Activated CD4-positive, alpha-beta T cell treated with anti-CD3 and anti-CD28 coated beads, Interleukin-2, amount 50 U/mL, for 16 hours (primary cell): Measurements from ENCODE around the gene CRYBA4.
"Not testable (repeated sequence)": the region's sequence is repeated elsewhere in the genome, so short reads cannot be mapped to it uniquely, and the experiment has no call there.

Source experiments
- DNase-seq: peaks from one replicate; pipeline ENCODE4 v3.0.0-alpha.2; 2020

The CRYBA4 gene

DNA sequence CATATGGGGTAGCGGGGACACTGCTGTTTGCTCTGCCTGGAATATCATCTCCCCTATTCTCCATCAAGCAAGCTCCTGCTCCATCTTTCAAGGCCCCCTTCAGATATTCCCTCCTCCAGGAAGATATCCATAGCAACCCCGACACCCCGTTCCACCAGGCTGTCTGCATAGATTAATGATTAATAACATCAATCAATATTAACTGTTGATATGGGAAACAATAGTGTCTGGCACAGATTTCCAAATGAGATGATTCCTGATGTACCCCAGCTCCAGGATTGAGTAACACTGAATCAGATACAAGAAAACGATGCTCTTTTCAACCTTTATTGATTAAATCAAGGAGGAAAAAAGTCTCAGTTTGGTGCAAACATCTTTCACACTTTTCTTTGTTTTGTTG, 24.3 kb upstream of the CRYBA4 start:
- DNase-seq: no peak

DNA sequence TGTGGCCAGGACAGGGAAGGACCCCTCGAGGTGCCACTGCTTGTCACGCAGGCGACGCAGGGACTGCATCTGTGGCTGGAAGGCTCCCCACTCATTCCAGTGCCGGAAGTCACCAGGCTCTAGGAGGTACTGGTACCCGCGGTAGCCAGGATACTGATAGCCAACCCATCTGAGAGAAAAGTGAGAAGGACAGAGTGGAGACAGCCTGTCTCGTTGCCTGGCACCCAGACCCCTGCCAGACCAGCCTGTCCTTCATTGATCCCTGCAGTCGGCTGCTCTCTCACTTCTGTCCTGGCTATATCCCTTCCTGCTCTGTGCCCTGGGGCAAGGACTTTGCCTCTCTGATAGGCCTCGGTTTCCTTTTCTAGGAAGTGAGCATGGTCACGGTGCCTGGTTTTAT, 22.3 kb upstream of the CRYBA4 start:
- no peak for DNase-seq

DNA sequence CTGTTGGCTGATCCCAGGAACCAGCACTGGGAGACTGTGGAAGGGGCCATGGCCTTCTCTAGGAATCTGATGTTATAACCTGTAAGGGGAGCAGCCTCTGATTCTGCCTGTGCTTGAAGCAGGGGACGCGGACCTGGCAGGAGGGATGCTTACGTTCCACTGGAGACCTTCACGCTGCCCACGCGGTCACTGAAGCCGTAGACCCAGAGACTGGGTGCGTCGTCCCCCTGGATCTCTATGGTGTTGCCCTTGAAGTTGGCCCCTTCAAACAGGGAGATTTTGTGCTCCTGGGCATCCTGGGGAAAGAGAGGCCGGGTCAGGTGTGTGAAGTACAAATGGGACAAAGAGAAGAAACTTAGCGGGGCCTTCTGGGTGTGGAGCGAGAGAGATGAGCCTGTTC, 20.0 kb upstream of the CRYBA4 start:
- no peak for DNase-seq

DNA sequence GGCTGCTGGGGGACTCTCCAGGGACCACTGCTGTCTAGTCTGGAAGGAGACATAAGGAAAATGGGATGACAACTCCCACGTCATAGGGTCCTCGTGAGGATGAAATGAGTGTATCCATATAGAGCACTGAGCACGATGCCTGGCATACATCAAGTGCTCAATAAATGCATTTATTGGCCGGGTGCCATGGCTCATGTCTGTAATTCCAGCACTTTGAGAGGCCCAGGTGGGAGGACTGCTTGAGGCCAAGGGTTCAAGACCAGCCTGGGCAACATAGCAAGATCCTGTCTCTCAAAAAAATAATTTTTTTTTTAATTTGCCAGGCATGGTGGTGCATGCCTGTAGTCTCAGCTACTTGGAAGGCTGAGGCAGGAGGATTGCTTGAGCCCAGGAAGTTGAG, 19.6 kb upstream of the CRYBA4 start:
- DNase-seq: no peak

DNA sequence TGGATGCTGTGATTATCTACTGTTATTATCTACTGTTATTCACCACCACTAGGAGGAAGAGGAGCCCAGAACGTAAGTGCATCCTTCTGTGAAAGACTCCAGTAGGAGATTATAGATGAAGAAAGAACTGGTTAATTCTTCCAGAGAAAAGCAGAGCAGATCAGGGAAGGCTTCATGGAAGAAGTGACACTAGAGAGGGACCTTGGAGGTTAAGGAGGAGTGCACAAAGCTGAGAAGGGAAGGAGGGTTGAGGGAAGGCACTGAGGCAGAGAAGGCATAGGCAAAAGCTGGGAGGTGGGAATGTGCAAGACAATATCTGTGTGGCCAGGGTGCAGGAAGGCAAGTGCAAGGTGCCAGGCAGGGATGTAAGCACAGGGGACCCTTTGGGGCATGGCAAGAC, 17.4 kb upstream of the CRYBA4 start:
- DNase-seq: no peak

DNA sequence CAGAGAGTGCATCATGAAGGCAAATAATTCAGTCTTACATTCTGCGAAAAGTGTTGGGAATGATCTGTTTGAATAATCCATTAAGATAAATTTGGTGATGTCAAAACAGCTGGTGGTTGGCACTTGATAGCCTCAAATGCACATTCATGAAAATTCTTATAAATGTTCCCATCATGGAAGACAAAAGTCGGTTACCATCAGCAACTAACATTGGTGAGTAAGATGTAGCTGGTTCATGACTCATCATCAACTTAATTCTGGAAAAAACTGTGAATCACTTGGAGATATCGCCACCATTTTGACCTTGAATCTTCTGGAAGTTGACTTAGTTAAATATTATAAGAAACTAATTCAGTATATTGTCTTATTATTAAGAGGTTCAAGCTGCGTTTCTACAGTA, 15.2 kb upstream of the CRYBA4 start:
- DNase-seq: no peak

DNA sequence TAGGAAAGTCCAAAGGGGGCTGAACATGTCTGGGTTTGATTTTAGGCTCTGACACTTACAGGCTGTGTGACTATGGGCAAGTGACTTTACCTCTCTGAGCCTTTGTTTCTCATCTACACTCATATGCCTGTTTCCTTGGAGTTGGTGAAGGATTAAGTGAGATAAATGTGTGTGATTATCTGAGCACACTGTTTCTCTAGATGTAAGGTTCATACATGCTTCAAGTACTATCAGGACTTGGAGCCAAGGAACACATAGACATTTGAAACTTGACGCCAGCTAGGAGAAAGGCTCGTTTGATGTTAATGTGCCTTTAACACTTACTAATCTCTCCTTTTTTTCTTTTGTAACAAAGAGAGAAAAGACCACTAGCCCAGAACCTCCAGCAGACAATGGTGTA, 13.6 kb upstream of the CRYBA4 start:
- no peak for DNase-seq

DNA sequence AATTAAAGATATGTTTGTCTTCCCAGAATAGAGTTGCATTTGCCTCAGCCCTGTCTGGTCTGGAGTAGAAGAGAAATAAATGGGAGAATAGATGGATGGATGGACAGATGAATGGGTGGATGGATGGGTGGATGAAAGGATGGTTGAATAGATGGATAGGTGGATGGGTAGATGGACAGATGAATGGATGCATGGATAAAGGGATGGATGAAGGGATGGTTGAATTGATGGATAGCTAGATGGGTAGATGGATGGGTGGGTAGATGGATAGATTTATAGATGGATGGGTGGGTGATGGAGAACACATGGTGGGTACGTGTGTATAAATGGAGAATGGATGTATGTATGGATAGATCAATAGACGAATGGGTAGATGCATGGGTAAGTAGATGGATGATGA, 12.5 kb upstream of the CRYBA4 start:
- no peak for DNase-seq

DNA sequence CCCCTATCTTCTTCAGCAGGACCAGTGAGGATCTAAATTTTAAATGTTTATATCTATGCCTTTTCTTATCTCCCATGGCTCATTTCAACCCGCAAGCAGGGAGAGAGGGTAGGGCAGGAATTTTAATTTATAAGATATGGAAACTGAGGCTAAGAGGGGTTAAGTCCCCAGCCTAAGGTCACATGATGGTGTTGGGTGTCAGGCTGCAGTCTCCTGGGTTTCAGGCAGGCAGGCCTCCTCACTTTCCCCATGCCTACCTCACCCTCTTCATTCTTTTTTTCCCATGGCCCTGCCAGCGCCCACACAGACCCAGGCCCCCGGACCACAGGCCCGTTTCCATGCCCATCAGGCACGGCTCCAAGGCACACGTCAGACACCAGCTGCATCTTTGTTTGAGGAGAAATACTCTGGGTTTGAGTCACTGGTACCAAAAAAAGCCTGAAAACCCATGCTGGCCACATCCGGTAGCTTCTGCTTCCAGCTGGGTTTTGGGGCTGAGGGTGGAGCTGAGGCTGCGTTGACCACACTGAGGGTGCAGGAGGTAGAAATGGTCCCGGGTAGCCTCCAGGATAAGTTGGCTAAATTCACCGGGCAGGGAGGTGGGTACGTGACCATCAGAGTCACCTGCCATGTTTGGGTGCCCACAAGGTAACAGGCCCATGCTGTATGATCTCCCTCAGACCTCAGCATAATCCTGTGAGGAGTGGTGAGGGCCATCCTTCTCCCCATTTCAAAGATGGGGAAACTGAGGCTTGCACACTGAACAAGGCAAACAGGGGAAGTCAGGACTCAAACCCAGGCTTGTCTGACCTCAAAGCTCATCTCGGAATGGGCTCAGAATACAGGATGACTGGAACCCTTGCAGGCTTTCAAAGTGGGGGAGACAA, 11.4 kb upstream of the CRYBA4 start:
- peak; percentile 80 for DNase-seq

DNA sequence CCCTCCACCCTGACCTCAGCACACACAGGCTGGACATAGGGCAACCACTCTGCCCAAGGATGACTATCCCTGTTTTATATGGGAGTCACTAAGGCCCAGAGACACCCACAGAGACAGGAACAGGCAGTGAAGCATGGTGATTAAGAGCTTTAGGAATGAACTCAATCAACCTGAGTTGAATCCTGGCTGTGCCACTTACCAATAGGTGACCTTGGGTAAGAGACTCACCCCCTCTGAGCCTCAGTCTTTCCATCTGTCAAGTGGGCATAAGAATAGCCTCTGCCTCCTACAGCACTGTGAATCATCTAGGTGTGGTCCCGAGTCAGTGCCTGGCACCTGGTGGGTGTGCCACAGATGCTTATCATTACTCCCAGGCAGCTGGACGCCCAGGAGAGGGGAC, 10.8 kb upstream of the CRYBA4 start:
- no peak for DNase-seq

DNA sequence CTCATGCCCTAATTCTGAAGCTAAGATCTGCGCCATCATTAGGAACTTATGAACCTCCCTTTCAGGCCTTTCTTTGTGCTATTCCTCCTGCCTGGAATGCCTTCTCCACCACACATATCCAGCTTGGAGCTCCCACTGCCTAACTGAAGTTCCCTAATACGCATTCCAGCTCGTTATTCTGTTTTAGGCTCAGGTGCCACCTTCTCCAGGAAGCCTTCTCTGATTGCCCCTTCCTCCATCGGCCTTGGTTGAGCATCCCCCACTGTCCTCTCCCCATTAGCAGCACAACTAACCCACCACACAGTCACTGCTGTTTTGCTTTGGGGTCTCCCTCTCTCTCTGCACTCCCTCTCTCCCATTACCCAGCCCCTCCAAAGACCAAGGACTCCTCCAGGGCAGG, 9.1 kb upstream of the CRYBA4 start:
- no peak for DNase-seq

DNA sequence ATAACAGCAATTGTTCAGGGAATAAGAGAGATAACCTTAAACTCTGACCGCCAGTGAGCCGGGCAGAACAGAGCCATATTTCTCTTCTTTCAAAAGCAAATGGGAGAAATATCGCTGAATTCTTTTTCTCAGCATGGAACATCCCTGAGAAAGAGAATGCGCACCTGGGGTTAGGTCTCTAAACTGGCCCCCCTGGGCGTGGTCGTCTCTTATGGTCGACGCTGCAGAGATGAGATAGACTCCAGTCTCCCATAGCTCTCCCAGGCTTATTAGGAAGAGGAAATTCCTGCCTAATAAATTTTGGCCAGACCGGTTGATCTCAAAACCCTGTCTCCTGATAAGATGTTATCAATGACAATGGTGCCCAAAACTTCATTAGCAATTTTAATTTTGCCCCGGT, 8.0 kb upstream of the CRYBA4 start:
- not testable (repeated sequence) for DNase-seq

DNA sequence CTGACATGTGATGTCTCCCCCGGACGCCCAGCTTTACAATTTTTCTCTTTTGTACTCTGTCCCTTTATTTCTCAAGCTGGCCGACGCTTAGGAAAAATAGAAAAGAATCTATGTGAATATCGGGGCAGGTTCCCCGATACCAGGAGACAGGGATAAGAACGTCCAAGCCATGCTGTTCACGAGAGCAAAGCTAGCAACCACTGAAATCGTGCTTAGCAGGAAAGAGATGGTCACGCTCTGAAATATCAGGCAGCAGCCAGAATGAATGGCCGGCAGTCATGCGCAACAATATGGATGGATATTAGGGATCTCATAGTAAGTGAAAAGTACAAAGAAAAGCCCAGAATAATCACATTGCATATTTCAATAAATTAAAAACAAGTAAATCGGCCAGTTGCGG, 7.4 kb upstream of the CRYBA4 start:
- DNase-seq: no peak

DNA sequence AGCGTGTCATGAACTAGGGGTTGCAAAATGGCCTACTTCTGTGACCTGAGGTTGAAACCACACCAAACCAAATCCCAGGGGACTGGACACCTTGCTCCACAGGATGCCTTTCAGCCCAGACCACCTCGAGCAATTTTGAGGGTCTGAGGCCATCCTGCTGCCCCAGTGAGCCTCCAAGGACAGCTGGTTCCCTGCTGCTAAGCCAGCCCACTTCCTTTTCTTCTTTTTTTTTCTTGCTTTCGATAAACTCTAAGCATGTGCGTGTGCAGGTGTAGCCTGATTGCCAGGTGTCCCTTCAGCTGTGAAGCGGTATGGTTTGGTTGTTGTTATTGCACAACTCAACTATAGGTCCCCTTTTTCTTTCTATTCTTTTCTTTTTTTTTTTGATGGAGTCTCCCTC, 6.6 kb upstream of the CRYBA4 start:
- no peak for DNase-seq

DNA sequence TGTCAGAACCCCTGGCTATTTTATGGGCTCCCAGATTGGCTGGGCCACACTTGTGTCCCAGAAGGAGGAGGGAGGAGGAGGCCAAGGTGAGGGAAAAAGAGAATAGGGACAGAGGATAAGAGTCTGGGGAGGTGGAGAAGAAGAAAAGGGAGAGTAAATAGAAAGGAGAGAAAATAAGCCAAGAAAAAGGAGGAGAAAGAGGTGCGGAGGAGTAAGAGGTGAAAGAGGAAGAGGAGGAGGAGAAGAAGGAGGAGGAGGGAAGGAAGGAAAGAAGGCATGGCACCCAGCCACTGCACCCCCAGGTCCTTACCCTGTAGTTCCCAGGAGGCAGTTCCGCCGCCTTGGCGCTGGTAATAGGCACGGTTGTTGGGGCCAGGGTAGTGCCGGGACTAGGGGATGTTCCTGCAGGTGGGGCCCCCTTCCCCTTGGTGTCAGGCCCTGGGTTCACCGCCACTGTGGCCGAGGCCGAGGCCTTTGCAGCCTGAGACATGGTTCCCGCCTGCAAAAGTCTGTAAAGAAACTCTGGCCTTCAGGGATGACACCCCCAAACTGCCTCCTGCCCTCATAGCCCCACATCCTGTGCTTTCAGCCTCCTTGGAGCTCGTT, 5.8 kb upstream of the CRYBA4 start:
- no peak for DNase-seq

DNA sequence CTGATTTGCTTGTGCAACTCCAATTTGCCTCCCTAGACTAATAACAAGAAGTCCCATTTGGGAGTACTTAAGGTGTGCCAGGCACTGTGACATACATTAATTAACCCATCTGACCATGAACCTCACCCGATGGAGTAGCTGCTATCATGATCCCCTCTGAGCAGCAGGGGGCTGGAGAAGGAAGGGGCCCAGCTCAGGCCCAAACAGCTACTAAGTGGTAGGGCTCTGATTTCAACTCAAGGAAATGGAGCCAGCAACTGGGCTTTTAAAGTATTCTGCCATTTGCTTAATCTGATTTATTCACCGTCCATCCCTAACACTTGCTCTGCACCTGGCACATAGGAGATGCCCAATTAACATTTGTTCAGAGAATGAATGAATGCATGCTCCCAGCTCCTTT, 5.1 kb upstream of the CRYBA4 start:
- DNase-seq: no peak

DNA sequence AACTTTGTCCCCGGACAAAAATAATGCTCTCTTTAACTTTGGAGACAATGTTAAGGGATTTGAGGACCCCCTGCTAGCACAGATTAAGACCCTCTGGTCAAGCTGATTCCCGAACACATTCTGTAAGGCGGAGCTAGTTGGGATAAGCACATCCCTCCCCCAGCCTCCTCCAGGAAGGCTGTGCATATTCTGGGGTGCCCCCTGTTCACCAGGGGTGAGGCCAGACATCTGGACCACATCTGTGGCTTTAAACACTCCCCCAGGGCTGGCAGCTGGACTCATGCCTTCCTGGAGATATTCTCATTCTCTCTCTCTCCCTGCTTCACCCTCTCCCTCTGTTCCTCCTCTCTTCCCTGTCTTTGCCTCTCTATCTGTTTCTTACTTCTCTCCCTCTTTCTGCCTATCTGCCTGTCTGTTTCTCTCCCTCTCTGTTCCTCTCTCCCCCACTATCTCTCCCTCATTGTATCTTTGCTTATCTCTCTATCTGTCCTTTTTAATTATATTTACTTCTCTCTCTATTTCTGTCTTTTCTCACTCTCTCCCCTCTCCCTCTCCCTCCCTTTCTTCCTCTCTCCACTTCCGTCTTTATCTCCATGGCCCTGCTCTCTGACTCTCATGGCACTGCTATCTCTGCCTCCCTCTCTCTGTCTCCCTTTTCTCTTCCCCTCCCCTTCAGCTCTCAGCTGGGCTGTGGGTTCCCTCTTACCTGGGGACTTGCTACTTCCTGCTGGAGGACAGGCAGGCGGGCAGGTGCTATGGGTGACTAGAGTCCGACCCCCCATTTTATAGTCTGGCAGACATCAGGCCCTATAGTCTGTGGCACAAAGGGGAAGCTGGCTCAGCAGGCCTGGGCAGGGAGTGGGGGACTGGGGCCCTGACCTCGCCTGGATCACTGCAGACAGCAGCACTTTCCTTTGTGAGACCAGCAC, 4.2 kb upstream of the CRYBA4 start, which contains the start of gene CRYBB1:
TSS of gene CRYBB1 (minus strand) at position 757 of the 929 bp plus-strand sequence. CDS start 1,708 bp downstream, outside the sequence.
- no peak for DNase-seq

DNA sequence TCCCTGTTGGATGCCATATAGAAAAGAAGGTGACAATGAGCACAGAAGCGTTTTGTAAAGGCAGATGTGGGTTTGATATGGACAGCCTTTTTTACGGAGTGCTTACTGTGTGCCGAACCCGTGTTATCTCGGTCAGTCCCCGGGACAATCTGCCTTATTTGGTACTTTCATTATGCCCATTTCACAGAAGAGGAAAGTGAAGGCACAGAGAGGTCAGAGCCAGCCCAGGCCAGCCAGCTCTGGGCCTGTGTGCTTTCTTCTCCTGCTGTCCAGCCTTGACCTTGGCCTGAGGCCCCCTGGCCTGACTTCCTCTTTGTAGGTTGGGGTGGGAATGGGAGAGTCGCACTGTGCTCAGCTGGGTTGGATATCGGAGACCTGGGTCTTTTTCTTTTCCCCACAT, 3.3 kb upstream of the CRYBA4 start:
- DNase-seq: no peak

DNA sequence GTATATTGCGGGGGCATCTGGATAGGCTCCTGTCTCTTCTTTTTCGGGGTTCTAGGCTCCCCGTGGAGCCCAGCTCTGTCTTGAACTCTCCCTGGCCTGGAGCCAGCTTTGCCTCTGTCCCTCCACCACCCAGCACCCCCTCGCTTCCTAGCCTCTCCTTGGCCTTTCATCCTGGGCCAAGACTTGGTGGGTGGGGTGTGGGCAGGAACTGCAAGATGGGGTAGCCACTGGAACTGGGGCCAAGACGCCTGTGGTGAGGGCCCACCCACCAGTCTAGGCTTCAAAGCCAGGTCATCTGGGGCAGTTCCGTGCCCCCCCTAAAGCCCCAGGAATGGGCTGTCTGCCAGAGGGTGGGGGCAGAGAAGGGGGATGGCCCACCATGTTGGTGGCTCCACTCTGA, 2.3 kb upstream of the CRYBA4 start:
- DNase-seq: no peak

DNA sequence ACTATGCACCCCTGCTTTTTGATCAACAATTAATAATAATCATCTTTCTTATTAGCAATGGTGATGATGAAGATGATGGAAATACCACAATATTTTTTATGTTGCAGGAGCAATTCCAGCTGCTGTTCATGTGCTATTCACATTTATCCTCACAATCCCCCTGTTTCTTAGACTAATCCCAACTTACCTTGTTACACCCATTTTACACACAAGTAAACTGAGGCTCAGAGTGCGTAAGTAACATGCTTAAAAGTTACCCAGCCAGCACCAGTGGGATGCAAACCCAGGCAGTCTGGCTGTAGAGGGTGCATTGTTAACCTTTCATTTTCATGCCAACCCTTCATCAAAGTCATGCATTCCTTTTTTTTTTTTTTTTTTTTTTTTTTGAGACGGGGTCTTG, 1.6 kb upstream of the CRYBA4 start:
- DNase-seq: no peak

DNA sequence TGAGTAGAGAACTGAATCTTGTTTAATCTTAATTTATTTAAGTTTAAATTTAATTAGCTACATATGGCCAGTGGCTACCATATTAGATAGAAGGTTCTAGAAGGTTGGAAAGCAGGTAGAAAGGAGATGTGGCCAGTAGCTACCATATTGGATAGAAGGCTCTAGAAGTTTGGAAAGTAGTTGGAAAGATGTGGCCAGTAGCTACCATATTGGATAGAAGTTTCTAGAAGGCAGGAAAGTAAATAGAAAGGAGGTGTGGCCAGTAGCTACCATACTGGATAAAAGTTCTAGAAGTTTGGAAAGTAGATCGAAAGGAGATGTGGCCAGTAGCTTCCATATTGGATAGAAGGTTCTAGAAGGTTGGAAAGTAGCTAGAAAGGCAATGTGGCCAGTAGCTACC, 2.2 kb downstream of the CRYBA4 start:
- DNase-seq: no peak

DNA sequence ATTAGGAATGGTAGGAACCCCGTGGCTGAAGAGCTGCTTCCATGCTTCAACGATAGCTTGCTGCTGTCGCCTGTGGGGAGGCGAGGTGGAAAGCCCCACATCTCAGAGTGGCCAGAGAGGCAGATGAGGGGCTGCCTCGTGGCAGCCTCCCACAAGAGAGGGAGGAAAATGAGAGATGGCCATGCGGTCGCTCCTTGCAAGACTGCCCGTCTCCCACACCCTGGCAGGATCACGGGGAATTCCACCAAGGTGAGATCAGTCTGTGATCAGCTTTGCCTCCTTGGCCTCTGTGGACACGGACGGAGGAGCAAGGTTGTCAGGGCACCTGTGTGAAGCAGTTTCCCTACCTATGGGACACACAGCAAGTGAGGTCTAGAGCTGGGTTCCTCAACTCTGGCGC, 3.0 kb downstream of the CRYBA4 start:
- no peak for DNase-seq

DNA sequence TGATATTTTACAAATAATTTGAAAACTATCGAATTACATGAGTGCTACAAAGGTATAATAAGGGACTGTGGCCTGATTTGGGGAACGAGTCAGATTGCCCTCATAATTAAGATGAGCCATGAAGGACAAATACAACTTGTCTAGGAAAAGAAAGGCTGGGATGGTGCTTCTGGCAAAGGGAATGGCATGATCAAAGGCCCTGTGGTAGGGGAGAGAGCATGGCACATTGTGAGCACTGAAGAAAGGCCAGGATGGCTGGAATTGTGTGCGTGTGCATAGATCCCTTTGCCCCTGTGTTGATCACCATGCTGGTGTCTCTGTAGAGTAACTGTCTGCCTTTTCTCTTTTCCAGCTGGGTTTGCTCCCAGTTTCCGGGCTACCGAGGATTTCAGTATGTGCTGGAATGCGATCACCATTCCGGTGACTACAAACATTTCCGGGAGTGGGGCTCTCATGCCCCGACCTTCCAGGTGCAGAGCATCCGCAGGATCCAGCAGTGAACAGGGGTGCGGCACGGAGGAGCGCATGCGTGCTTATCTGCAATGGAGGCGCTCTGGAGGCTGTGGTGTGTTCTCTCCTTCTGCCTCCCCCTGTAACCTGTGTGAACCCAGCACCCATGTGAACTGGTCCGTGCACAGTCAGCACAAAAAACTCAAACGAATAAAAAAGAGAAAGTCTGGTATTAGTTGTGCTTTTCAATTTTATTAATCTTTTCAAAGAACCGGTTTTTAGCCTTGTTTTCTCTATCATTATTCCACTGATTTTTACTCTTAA, 8.4 kb downstream of the CRYBA4 start:
- no peak for DNase-seq
